ENCODE data around the gene OVCA2.

OVCA2 gene

DNA sequence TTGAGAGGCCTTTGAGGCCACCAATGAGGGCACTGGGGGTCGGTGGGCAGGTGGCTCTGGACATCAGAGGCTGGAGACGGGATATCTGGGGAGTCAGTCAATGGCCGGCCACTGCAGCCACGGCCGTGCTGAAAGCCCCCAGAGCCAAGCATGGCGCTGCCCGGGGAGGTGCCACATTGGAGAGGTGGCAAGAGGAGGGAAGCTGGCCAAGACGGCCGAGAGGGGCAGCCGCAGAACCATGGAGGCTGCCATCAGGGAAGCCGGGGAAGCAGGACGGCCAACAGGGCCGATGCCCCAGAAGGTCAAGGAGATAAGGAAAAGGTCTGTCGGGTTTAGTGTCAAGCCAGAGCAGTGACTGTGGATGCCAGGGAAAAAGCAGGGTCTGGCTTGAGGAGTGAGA is 26.5 kb upstream of the OVCA2 start:
- no peak for DNase-seq

GRCh38 chr17:2016494-2016893 is 25.3 kb upstream of the OVCA2 start:
- no peak for DNase-seq

- no peak for DNase-seq
These were observed 24.4 kb upstream of the OVCA2 start for GRCh38 chr17:2017274-2017941.

DNA sequence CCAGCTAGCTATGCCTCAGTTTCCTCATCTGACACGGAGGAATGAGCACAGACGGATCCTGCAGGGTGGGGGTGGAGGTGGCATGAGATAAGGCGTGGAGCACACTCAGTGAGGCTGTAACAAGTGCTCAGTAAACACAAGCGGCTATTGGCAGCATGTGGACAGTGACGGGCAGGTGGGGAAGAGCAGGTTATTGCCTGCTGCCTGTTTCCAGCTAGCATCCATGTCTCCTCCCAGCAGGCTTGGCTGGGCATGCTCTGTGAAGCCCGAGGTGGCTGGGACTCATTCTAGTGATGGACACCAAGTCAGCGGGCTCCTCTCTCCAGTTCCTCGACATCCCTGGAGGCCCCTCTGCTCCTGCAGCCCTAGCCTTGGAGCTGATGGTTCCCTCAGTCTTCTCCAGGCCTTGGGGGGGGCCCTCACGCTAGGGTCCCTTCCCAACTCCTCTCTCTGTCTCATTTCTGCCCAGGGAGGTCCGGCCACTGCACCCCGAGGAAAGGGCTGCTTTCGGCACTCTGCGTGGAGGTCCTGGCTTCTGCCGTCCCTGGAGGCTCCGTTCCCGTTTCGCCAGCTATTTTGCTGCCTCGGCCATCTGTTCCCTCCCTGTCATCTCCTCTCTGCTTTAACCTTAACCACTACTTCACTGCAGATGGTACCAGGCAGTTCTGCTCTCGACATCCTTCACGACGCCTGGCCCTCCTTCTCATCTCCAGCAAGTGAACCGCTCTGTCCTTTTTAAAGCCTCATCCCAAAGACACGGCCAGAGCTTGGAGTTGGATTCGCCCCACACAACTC is 22.9 kb upstream of the OVCA2 start:
- DNase-seq: no peak

DNA sequence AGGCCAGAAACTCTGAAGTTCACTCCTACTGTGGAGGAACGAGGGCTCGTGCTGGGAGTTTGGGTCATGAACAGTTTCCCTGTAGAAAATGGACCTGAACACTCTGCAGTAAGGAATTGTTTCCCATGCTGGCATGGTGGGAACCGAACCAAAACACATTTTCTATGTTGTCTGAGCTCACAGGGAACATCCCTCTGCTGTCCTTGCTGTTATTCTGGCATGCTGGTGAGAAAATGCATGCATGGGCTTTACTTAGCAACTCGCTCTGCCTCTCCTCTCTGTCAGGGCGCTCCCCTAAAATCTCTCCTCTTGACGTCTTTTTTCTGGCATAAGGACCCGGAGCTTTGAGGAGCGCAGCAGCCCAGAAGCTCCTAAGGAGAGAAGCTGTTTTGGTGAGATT is 22.1 kb upstream of the OVCA2 start:
- DNase-seq: no peak

GRCh38 chr17:2020721-2021120 is 21.1 kb upstream of the OVCA2 start:
- DNase-seq: no peak

GRCh38 chr17:2022647-2023240 is 19.1 kb upstream of the OVCA2 start:
- DNase-seq: no peak

GRCh38 chr17:2023256-2023655 is 18.6 kb upstream of the OVCA2 start:
- DNase-seq: no peak

DNA sequence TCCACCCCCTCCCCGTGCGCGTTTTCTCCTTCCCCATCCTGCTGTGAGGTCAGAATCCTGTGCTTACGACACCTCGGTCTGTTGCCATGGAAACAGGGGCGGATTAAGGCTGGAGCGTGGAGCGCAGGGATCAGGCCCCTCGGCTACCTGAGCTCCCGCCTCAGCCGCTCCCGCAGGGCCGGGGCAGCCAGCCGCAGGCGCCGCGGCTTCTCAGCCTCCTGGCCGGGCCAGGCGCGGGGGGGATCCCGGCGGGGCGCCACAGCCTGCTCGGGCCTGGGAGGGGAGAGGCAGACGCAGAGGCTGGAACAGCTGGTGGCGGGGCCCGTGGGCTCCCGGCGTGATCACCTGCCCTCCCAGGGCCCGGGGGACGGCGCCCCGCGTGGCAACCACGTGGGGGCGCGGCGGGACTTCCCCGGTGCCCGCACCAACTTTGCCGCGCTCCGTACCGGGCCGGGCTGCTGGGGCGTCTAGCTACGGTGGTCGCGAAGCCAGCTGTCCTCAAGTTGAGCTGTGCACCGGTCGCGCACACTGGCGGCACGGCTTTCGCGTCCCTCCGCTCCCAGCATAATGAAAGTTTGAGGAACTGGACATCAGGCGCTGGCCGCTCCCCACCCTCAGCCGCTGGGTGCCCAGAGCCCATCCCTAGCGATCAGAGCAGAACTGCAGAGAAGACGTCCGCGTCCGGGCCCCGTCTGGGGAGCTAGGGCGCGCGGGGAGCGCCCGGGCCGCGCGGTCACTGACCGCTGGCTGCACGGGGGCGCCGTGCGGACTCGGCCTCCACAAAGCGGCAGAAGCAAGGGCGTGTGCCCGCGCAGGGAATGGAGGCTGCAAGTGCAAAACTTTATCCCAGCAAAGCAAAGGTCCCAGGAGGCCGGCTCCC is 17.9 kb upstream of the OVCA2 start:
- peak; percentile 68 for DNase-seq

- no peak for DNase-seq
These were observed 17.1 kb upstream of the OVCA2 start for GRCh38 chr17:2024572-2025219.

DNA sequence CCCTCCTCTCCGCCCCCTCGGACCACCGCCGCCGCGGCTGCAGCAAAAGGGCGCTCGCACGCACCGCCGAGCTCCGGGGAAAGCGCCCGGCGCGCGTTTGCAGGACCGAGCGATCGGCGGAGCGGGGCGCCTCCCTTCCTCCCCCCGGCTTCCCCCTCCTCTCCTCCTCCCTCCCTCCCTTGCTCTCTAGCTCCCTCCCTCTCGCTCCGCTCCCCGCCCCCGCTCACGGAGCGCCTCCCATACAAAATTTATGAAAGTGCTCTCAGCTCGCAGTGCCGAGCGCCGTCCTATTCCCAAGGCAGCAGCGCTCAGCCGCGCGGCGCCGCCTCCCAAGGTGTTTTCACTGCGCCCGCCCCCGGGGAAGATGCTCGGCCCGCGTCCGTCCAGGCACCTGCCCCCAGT is 16.6 kb upstream of the OVCA2 start, which contains the start of gene RTN4RL1:
Gene RTN4RL1, minus strand, starts transcription at position 115 of the 402 bp plus-strand sequence. CDS start 469 bp downstream, outside the sequence.
- DNase-seq: peak; percentile 72

GRCh38 chr17:2025622-2026309 is 16.1 kb upstream of the OVCA2 start:
- DNase-seq: no peak

DNA sequence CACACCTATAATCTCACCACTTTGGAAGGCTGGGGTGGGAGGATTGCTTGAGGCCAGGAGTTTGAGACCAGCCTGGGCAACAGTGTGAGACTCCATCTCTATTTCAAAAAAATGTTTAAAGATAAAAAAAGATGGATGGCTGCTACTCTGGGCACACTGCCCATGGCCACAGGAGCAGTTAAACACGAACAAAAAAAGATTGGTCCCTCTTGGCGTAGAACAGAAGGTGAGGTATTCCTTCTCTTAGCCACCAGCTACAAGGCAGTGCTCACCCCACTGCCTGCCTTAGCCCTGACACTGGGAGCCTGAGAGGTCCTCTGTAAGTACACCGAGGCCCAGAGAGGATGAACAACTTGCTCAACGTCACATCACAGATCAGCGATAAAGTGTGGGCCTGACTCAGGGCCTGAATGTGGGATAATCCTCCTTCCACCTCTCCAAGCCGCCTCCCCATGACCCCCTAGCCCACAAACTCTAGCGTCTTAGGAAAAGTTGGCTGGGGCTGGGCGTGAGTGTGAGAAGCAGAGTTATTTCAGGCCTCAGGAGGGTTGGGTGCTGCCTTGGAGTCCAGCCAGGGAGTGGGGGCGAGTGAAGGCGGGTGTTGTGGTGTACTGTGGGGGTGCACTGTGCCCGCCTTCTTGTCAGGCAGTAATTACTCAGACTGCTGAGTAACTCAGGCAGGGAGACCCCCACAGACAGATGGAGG is 14.1 kb upstream of the OVCA2 start:
- DNase-seq: no peak

DNA sequence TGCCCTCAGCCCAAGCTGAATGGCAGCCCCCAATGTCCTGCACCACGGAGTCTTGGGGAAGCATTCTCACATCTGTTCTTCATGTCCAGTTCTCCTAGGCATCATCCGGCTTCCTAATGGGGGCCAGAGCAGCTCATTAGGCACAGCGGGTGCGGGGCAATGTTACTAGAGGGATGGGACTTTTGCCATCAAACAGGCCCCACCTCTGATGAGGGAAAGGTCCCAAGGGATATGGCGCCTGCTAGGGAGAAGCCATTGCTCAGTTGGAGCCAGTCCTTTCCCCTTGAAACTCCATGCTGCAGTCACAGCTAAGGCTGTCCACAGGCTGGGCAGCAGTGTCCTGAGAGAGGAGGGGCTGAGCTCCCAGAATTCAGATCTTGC is 13.6 kb upstream of the OVCA2 start:
- DNase-seq: no peak

- DNase-seq: no peak
These were observed 13.1 kb upstream of the OVCA2 start for GRCh38 chr17:2028737-2029136.

- peak; percentile 82 for DNase-seq
These were observed 11.7 kb upstream of the OVCA2 start, which contains the start of gene DPH1 for GRCh38 chr17:2029911-2030778. Gene DPH1, plus strand, starts transcription at chr17:2030153. Its CDS starts 17 bp downstream, at chr17:2030170.

- DNase-seq: peak; percentile 66
These were observed 11.1 kb upstream of the OVCA2 start for GRCh38 chr17:2030779-2031163.

- DNase-seq: no peak
These were observed 8.7 kb upstream of the OVCA2 start for GRCh38 chr17:2033153-2033552.

DNA sequence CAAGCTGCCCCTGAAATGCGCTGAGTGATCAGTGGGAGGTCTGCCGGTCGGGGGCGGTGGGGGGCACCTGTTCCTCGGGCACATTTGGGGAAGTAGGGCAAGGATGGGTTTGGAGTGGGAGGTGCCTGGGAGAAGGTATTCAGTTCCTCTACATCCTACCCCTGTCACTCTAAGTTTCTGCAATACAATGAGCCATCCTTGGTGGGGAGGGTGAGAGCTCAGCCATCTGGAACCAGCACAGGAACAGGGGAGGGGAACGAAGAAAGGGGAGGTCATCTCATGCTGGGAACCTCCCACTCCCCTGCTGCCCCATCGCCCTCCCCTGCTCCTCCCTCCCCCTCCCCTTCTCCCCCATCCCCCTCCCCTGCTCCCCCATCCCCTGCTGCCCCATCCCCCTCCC is 7.7 kb upstream of the OVCA2 start:
- DNase-seq: no peak

Data from CD4-positive, alpha-beta T cell treated with Interferon gamma for 1 hour (primary cell).